ENCODE measurements around the gene NCOR2. TPM values are rescaled to one million over a fixed set of nuclear protein-coding genes. Genes with fewer than 3 reads are reported as not detected.

Gene NCOR2
- total and polyA plus RNA-seq, 2 donors (not counting 3 experiments of a cell fraction or from before 2014, with no cell fraction given), result 26.5 to 241 TPM

- peak; percentile 69 for DNase-seq (ENCODE audit: low read depth, low spot score)
- Histone ChIP-seq H4K20me1 (replicated peaks; ENCODE audit: control insufficient read depth, extremely low read depth, insufficient read depth, low read length) (no peaks in the 10 kb centered on the region), H3K36me3 (ENCODE audit: control insufficient read depth in 2 of 2, extremely low read depth in 1 of 2, insufficient read depth in 2 of 2, low read length in 2 of 2) (no peaks in the 10 kb centered on the region), H3K79me2 (ENCODE audit: control insufficient read depth, insufficient read depth, low read length) (peaks cover 78% of the 10 kb centered on the region), H3K9ac (replicated peaks; ENCODE audit: extremely low read depth, insufficient read depth, low read length) (no peak overlapping the region), H3K4me2 (ENCODE audit: insufficient read depth, low read length) (no peak overlapping the region), H3K4me3 (replicated peaks in 1 of 3; ENCODE audit: insufficient read depth in 1 of 3, low read depth in 1 of 3, low read length in 3 of 3) (no peak overlapping the region), H3K4me1 (ENCODE audit: control insufficient read depth, extremely low read depth, insufficient read depth, low read length) (peaks cover 27% of the 10 kb centered on the region), H3K9me3 (replicated peaks; ENCODE audit: control insufficient read depth, insufficient read depth, low read length) (no peaks in the 10 kb centered on the region), H3K27me3 (ENCODE audit: control insufficient read depth in 2 of 2, insufficient read depth in 2 of 2, low read length in 2 of 2) (no peaks in the 10 kb centered on the region), H3K27ac (ENCODE audit: insufficient read depth, low read depth, low read length) (peak overlapping the region; percentile 16), H2AFZ (ENCODE audit: low read depth, low read length) (no peak overlapping the region), H3K9me1 (replicated peaks; ENCODE audit: control insufficient read depth, extremely low read depth, insufficient read depth, low read length) (no peaks in the 10 kb centered on the region)
- dilution Hi-C loops (cut with MboI; ENCODE audit: extremely low pct_ligation_motif_present, low sequenced_read_pairs) (no loop called here), intact Hi-C loops (cut with micrococcal nuclease) (no loop called here)
- ChIA-PET POLR2A (no interaction called here), CTCF (interaction anchor here (0.8 kb wide), 1 partner anchor 12 kb away, joined by 3 read pairs; no protein-coding TSS in a partner anchor)
- no TSS peak for BruUV-seq (replicated peaks)
- no peak for TF ChIP-seq CTCF (IDR thresholded peaks at IDR 0.05; ENCODE audit: extremely low read depth in 1 of 2, insufficient read depth in 1 of 2, low read depth in 1 of 2, low read length in 2 of 2)
- TF ChIP-seq EZH2 (IDR thresholded peaks at IDR 0.05; ENCODE audit: borderline replicate concordance, low read depth, low read length, severe bottlenecking), result no peak
- no peak for TF ChIP-seq POLR2AphosphoS5 (IDR thresholded peaks at IDR 0.05; ENCODE audit: insufficient read depth, low read depth, low read length)
- no peak for TF ChIP-seq MYC (IDR thresholded peaks at IDR 0.05; ENCODE audit: low read depth, low read length)
- TF ChIP-seq POLR2A (IDR thresholded peaks at IDR 0.05; ENCODE audit: low read depth, low read length), result no peak
- peak; percentile 78 for FAIRE-seq
Measured at GRCh38 chr12:124548854-124549378, 18.5 kb downstream of the NCOR2 start.

- no peaks in the 10 kb centered on the region for H4K20me1 ChIP-seq (replicated peaks; ENCODE audit: control insufficient read depth, extremely low read depth, insufficient read depth, low read length)
- no peaks in the 10 kb centered on the region for H3K9me3 ChIP-seq (replicated peaks; ENCODE audit: control insufficient read depth, insufficient read depth, low read length)
- H3K36me3 ChIP-seq (ENCODE audit: control insufficient read depth in 2 of 2, extremely low read depth in 1 of 2, insufficient read depth in 2 of 2, low read length in 2 of 2), result no peaks in the 10 kb centered on the region
- BruUV-seq (replicated peaks), result no TSS peak
- H3K9ac ChIP-seq (replicated peaks; ENCODE audit: extremely low read depth, insufficient read depth, low read length), result no peak overlapping the region
- DNase-seq (ENCODE audit: low read depth, low spot score) (no peak), FAIRE-seq (no peak)
- ChIA-PET POLR2A (no interaction called here), CTCF (no interaction called here)
- peaks cover 69% of the 10 kb centered on the region for H3K79me2 ChIP-seq (ENCODE audit: control insufficient read depth, insufficient read depth, low read length)
- no peak overlapping the region for H3K27ac ChIP-seq (ENCODE audit: insufficient read depth, low read depth, low read length)
- H3K4me3 ChIP-seq (replicated peaks in 1 of 3; ENCODE audit: insufficient read depth in 1 of 3, low read depth in 1 of 3, low read length in 3 of 3), result no peak overlapping the region
- dilution Hi-C loops (cut with MboI; ENCODE audit: extremely low pct_ligation_motif_present, low sequenced_read_pairs), result no loop called here
- H3K27me3 ChIP-seq (ENCODE audit: control insufficient read depth in 2 of 2, insufficient read depth in 2 of 2, low read length in 2 of 2), result no peaks in the 10 kb centered on the region
- H2AFZ ChIP-seq (ENCODE audit: low read depth, low read length), result no peak overlapping the region
- intact Hi-C loops (cut with micrococcal nuclease), result no loop called here
- peaks cover 27% of the 10 kb centered on the region for H3K4me1 ChIP-seq (ENCODE audit: control insufficient read depth, extremely low read depth, insufficient read depth, low read length)
- H3K4me2 ChIP-seq (ENCODE audit: insufficient read depth, low read length), result no peak overlapping the region
- H3K9me1 ChIP-seq (replicated peaks; ENCODE audit: control insufficient read depth, extremely low read depth, insufficient read depth, low read length), result no peaks in the 10 kb centered on the region
- no peak for TF ChIP-seq CTCF (IDR thresholded peaks at IDR 0.05; ENCODE audit: extremely low read depth in 1 of 2, insufficient read depth in 1 of 2, low read depth in 1 of 2, low read length in 2 of 2)
- no peak for TF ChIP-seq GATA2 (IDR thresholded peaks at IDR 0.05; ENCODE audit: insufficient read depth, insufficient read length, low read depth, low read length)
- TF ChIP-seq EZH2 (IDR thresholded peaks at IDR 0.05; ENCODE audit: borderline replicate concordance, low read depth, low read length, severe bottlenecking), result no peak
- no peak for TF ChIP-seq MAX (IDR thresholded peaks at IDR 0.05; ENCODE audit: insufficient read depth, insufficient read length)
- no peak for TF ChIP-seq POLR2A (IDR thresholded peaks at IDR 0.05; ENCODE audit: low read depth, low read length)
- TF ChIP-seq FOS (IDR thresholded peaks at IDR 0.05; ENCODE audit: borderline replicate concordance, insufficient read depth, low read length), result no peak
Measured at GRCh38 chr12:124547626-124548025, 19.8 kb downstream of the NCOR2 start.
